Islet of Langerhans (tissue), 1 donor: ENCODE results near the gene ARHGAP18.

Experiments used
- FAIRE-seq: peaks from one replicate; lab custom pipeline; 2011; peaks lifted over from hg19 to GRCh38; lab: Jason Lieb, UNC

The ARHGAP18 gene, protein sequence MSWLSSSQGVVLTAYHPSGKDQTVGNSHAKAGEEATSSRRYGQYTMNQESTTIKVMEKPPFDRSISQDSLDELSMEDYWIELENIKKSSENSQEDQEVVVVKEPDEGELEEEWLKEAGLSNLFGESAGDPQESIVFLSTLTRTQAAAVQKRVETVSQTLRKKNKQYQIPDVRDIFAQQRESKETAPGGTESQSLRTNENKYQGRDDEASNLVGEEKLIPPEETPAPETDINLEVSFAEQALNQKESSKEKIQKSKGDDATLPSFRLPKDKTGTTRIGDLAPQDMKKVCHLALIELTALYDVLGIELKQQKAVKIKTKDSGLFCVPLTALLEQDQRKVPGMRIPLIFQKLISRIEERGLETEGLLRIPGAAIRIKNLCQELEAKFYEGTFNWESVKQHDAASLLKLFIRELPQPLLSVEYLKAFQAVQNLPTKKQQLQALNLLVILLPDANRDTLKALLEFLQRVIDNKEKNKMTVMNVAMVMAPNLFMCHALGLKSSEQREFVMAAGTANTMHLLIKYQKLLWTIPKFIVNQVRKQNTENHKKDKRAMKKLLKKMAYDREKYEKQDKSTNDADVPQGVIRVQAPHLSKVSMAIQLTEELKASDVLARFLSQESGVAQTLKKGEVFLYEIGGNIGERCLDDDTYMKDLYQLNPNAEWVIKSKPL

DNA sequence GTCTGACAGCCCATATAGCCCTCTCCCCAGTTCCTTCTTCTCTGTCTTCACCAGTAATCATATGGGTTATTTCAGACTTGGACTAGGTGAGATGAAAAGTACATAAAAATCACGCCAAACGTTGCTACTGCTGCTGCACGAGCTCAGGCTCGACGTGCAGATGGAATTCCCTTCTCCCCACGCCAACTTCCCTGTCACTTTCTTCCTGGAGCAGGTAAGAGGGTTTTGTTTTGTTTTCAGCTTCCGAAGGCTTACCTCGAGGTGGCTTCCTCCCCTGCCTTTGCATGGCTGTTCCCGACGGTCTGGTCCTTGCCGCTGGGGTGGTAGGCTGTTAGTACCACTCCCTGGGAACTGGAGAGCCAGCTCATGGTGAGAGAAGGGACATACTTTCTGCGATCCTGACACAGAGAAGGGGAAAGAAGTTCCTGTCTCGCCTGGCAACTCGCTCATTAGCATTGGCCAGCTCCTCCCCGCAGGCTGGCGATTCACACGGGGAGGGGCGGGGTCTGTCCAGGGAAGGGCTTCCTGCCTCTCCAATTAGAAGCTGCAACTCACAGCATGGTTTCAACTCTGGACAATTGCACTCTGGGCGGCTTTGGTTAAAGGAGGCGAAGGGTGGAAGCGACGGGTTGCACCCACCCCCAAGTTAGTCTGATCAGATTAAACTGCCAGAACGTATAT is at the start of gene ARHGAP18:
Gene ARHGAP18, minus strand, starts transcription at position 409 of the 681 bp plus-strand sequence. Its CDS starts 41 bp downstream, at position 368.
- no peak for FAIRE-seq

DNA sequence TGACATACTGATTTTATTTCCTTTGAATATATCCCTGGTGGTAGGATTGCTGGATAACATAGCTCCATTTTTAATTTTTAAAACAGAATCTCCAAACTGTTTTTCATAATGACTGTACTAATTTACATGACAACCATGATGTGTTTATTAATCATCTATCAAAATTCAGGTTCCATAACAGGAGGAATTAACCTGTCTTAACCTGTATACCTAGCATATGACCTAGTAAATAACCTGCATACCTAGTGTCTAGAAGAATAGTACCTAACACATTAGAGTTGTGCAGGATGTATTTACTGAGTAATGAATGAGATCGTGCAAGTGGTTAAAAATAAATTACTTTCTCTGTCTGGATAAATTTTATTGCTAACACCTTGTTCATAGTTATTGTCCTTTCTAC is 45.8 kb upstream of the ARHGAP18 start:
- FAIRE-seq = no peak

DNA sequence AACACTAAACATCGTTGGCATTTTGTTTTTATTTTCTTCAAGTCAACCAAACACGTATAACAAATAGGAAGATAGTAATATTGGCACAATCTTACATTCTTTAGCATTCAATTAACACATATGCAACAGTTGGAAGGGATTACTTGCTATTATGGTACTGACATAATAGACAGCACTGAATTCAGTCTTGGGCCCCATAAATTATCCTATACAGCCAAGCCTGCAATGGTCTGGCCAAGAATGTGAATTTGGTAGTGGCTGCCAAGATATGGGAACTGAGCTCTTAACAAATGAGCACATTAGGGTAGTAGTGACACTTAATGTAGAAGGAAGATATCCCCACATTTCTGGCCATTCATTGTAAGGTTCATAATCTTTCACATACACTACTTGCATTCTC is 44.8 kb upstream of the ARHGAP18 start:
- FAIRE-seq = no peak

DNA sequence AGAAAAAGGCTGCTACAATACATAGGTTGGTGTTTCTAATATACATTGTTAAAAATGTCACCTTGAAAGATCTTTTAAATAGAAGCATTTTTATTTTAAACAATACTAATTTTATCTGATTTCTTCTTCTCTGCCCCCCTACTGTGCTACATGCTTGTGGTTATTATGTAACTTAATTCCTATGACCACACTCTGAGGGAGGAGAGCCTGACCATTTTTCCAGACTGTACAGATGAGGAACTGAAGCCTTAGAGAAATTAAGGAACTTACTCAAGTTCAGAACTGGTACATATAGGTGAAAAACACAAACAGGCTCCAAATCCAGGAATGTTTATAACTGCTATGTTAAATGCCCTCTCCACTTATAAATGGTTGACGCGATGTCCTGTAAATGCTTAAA is 43.4 kb upstream of the ARHGAP18 start:
- FAIRE-seq = no peak

- FAIRE-seq = no peak
These were observed 41.4 kb upstream of the ARHGAP18 start for GRCh38 chr6:129751384-129751783.

GRCh38 chr6:129750360-129750759 is 40.4 kb upstream of the ARHGAP18 start:
- no peak for FAIRE-seq

- FAIRE-seq = no peak
These were observed 39.8 kb upstream of the ARHGAP18 start for GRCh38 chr6:129749749-129750120.

DNA sequence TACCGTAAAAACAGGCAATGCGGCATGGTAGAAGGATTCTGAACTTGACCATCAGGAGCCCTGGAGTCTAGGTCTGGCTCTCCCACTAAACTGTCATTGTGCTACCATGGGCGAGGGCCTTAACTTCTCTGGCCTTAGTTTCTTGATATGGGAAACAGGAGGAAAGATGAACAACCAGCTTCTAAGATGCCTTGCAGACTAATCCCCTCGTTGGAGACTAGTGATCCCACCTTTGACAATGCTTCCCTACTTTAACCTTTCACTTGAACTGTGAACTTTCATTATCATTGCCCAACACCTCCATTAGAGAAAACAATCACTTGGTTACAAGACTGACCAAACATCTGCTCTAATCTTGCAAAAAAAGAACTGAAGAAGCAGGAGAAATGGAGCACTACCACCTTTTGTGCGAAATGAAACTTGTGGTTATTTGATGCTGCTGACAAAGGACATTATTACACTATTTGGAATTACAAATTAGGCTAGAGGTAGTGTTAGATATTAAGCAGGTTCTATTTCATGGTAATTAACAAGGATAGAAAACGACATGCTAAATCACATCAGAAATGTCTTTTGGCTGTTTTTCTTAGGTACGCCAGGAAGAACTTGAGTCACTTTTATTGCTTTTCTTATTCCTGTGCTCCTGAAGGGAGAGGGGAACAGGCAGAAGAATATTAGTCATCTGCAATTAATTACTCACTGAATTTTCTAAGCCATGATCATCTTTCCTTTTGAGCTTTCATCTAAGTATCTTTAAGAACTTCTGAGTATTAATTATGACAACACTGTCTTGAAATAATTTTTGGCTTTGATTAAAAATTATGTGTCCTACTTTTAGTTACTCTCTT is 39.1 kb upstream of the ARHGAP18 start:
- FAIRE-seq = no peak

- FAIRE-seq = no peak
These were observed 38.4 kb upstream of the ARHGAP18 start for GRCh38 chr6:129748212-129748900.

DNA sequence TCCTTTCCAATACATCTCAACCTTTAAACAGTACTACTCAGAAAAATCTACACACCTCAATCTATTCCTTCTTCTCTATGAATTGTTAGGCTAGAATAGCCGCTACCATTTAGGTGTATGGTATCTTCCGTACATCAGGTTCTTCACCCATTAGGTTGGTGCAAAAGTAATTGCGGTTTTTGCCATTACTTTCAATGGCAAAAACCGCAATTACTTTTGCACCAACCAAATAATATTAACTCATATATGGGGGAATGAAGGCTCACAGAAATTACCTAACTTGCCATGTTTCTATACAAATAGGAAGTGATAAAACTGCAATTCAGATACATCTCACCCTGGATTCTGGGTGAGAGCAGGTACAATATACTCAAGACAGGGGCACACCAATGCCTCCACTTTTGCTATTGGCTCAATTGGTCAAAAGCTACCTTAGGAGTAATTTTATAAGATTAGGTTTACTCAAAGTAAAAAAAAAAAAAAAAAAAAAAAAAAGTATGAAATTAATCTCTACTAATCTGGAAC is 37.7 kb upstream of the ARHGAP18 start:
- FAIRE-seq = no peak

DNA sequence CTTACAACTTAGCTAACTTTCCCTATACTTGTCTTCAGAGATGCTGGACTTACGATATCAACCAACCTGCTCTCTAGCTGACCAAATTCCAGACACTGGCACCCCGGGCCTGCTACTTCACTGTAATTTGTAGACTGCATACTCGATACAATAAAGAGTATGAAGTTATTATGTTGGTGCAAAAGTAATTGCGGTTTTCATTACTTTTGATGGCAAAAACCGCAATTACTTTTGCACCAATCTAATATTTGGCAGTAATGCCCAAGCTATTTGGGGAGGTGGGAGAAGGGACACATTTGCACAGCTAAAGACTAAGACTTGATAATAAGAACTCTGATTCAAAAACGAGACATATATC is 34.9 kb upstream of the ARHGAP18 start:
- no peak for FAIRE-seq

DNA sequence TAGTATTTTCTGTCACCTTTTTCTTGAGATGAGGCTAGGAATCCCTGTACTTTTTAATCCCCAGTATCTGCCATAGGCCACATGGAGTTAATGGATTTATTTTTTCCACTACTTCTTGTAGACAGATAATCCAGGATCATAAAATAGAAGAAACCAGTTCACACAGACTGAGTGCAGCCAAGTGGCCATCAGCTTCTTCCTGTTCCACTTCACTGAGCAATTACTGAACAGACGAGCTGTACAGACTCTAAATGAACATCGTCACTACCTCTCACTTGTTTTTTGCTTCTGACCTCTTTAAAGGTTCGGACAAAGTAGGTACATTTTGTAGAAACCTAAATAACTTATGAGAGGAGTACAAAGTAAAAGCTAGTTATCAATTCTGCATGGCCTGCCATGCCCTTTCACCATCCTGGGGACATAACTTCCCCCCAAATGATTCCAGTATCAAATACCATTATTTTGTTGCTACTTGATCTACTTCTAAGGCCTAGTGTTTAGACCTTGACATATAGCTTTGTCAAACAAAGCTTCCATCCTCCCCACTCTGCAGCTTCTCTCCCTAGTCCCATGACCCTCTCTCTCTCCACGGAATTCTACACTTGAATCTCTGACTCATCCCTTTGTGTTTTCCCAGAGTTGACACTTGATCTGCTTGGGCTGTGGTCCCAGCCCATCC is 34.4 kb upstream of the ARHGAP18 start:
- no peak for FAIRE-seq

- no peak for FAIRE-seq
These were observed 30.0 kb upstream of the ARHGAP18 start for GRCh38 chr6:129740013-129740412.

DNA sequence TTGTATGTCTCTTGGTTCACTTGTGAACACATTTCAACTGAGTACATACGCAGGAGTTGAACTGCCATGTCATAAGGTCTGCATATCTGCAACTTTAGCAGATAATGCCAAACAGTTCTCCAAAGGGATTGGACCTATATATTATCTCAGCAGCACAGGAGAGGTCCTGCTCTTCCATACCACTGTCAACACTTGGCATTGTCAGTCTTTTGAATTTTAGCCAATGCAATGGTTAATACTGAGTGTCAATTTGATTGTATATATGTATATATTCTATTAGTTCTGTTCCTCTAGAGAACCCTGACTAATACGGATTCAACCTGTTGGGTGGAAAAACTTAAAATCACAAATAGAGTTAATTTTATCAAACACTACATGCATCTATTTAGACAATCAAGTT is 26.1 kb upstream of the ARHGAP18 start:
- no peak for FAIRE-seq

DNA sequence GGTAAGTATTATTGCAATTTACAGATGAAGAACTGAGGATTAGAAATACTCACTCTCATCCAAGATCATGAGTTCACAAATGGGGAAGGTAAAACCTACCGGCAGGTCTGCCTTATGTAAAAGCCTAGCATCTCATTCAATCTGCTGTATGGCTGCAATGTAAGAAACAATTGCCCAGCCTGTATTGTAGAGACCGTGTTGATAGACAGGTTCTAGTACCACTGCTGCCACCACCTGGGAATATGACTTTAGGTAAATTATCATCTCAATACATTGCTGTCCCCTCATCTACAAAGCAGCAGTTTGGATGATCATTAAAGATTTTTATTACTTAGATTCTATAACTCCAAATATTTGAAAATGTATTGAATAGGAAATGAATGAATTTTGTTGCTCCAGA is 23.3 kb upstream of the ARHGAP18 start:
- FAIRE-seq = no peak

DNA sequence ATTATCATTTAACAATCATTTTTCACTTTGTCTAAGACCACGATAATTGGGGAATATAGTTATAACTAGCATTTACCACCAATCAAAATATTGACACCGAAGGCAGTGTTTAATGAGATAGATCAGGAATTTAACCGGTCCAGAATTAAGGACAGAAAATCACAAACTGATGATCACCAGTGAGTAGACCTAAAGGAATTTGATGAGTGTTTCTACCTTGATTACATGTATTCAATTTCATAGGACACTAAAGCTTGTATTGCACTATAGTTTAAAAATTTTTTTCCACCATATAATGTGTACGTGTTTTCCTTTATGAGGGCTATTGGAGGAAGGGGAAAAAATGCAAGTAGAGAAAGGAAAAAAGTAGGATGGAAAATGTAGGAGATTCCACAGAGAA is 22.6 kb upstream of the ARHGAP18 start:
- no peak for FAIRE-seq

DNA sequence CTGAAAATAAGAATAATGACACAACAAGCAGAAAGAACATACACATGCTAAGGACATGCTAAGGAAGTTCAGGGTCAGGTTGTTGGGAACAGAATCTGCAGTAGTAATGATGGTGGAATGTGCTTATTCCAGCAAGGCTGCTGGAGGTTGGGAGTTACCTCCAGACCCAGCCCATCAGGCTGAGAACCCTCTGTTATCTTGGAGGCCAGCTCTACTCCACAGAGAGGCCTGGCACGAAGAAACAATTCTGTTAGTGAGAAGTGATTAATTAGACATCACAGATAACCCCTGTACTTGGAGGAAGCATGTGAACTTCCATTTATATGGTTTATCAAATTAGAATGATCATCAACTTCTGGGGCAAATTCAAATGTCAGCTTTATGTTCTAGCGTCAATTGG is 22.1 kb upstream of the ARHGAP18 start:
- FAIRE-seq = no peak

DNA sequence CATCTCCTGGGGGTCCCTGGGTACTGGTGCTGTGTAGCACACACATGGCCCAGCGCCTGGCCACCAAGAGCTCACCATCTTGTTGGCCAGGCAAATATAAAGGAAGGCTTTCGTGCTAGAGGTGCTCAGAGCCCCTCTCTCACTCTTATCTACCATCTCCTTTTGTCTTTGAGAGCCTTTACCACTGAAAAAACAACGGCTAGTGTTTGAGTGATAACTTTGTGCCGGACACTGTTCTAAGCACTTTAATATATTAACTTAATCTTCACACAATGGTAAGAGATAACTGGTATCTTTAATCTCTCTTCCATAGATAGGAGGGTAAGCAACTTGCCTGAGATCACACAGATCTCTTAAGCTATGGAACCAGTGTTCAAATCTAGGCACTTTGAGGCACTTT is 21.5 kb upstream of the ARHGAP18 start:
- no peak for FAIRE-seq

GRCh38 chr6:129730477-129731165 is 20.6 kb upstream of the ARHGAP18 start:
- peak; percentile 96 for FAIRE-seq

DNA sequence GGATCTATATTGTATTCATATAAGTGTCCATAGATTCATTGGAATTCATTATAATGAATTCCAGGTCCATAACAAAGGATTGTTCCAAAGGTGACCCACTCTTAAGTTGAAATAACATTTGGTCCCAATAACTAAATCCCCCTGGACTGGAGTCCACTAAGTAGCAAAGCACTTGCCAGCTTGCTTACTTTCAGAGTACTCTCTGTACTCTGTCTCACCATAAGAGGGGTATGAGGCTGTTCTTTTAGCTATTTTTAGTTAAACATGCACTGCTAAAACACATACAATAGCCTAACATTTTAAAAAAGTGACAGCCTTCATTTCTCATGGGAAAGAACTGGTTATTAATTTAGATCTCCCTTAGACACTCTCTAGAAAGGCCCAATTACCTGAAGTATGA is 16.7 kb upstream of the ARHGAP18 start:
- no peak for FAIRE-seq
